B cell (primary cell): ENCODE measurements around the gene BRD4. TPM values are rescaled to one million over a fixed set of nuclear protein-coding genes. Genes with fewer than 3 reads are reported as not detected.

Experiments
- ATAC-seq: fragments of 200-7000 bp; cut with Tn5 transposase; one replicate; pipeline ENCODE4 v1.10.0; 2021; ENCODE audit warnings: low read depth, mild to moderate bottlenecking, moderate number of reproducible peaks, moderate library complexity
- CTCF ChIA-PET: fragments of 350-600 bp; sonication (Branson Sonifier 250); formaldehyde crosslinking; loops from one replicate; lab custom pipeline; 2021; ENCODE audit warnings: antibody characterized with exemption, inconsistent platforms; lab: Charles Lee
- POLR2A ChIA-PET: fragments of 350-600 bp; sonication (Branson Sonifier 250); formaldehyde crosslinking; loops from one replicate; lab custom pipeline; 2021; ENCODE audit warnings: antibody characterized with exemption; lab: Charles Lee
- DNase-seq: peaks from one replicate; pipeline ENCODE4 v3.0.0; 2013
- H2AFZ ChIP-seq: 2 replicates; pipeline ENCODE4 v1.6.1; 2012; ENCODE audit warnings: mild to moderate bottlenecking, low read depth, low read length; ENCODE audit not compliant: insufficient read depth, poor library complexity, severe bottlenecking
- H3K27ac ChIP-seq, 2 donors: 1 replicate in 1 of 2; 2 replicates in 1 of 2; pipeline ENCODE4 v1.5.1; 2012 to 2013; ENCODE audit warnings: low read length in 2 of 2, mild to moderate bottlenecking in 2 of 2, moderate library complexity in 1 of 2
- H3K27me3 ChIP-seq, 4 experiments: fragments of 200-600 bp in 1 of 4; sonication (generic) in 1 of 4; replicated peaks in 1 of 4; 1 replicate in 2 of 4; 2 replicates in 2 of 4; pipeline versions ENCODE4 v1.6.1 to v1.7.0; 2013 to 2016; ENCODE audit warnings: low read length in 3 of 4, mild to moderate bottlenecking in 2 of 4, mixed read lengths in 1 of 4, moderate library complexity in 1 of 4; ENCODE audit not compliant: insufficient read depth in 4 of 4, control insufficient read depth in 3 of 4; ENCODE audit errors: control extremely low read depth in 1 of 4
- H3K36me3 ChIP-seq, 2 experiments: replicated peaks in 1 of 2; 1 replicate in 1 of 2; 2 replicates in 1 of 2; pipeline versions ENCODE4 v1.6.1 to v1.7.1; 2013; ENCODE audit warnings: low read length in 1 of 2; ENCODE audit not compliant: insufficient read depth in 2 of 2, control insufficient read depth in 1 of 2; ENCODE audit errors: control extremely low read depth in 1 of 2, extremely low read depth in 1 of 2
- H3K4me1 ChIP-seq, 2 donors: fragments of 200-600 bp in 1 of 2; sonication (generic) in 1 of 2; 1 replicate in 1 of 2; 2 replicates in 1 of 2; pipeline versions ENCODE4 v1.5.1 to v1.6.1; 2013 to 2017; ENCODE audit warnings: low read length in 2 of 2; ENCODE audit not compliant: control insufficient read depth in 2 of 2, insufficient read depth in 2 of 2
- H3K4me2 ChIP-seq: replicated peaks from 2 replicates; pipeline ENCODE3; 2012; ENCODE audit warnings: mild to moderate bottlenecking, low read depth, low read length; ENCODE audit not compliant: poor library complexity, severe bottlenecking
- H3K4me3 ChIP-seq, 5 experiments: fragments of 200-600 bp in 1 of 5; sonication (generic) in 1 of 5; 1 replicate in 3 of 5; 2 replicates in 2 of 5; pipeline versions ENCODE4 v1.5.1 to v1.7.0; 2011 to 2016; ENCODE audit warnings: low read length in 4 of 5, mild to moderate bottlenecking in 4 of 5, low read depth in 2 of 5, control low read depth in 1 of 5, moderate library complexity in 1 of 5; ENCODE audit not compliant: insufficient read depth in 1 of 5; ENCODE audit errors: control extremely low read depth in 1 of 5, extremely low read depth in 1 of 5
- H3K79me2 ChIP-seq: fragments of 200-600 bp; sonication (generic); one replicate; pipeline ENCODE4 v1.6.0; 2016; ENCODE audit warnings: low read length; ENCODE audit not compliant: control insufficient read depth, insufficient read depth
- H3K9ac ChIP-seq: fragments of 200-600 bp; sonication (generic); 2 replicates; pipeline ENCODE4 v1.6.1; 2017; ENCODE audit warnings: mild to moderate bottlenecking, low read length, moderate library complexity
- H3K9me3 ChIP-seq, 3 donors: one replicate each; pipeline versions ENCODE4 v1.6.1 to v1.7.1; 2013; ENCODE audit warnings: low read length in 2 of 3; ENCODE audit not compliant: control insufficient read depth in 2 of 3, insufficient read depth in 1 of 3; ENCODE audit errors: control extremely low read depth in 1 of 3
- H4K20me1 ChIP-seq: 2 replicates; pipeline ENCODE4 v1.6.0; 2012; ENCODE audit warnings: mild to moderate bottlenecking, low read length; ENCODE audit not compliant: insufficient read depth, control insufficient read depth, poor library complexity, severe bottlenecking
- H3K27ac Mint-ChIP-seq: one replicate; pipeline ENCODE4 v1.8.0; 2021; ENCODE audit warnings: mixed read lengths
- H3K27me3 Mint-ChIP-seq: one replicate; pipeline ENCODE4 v1.8.0; 2021; ENCODE audit warnings: mixed read lengths
- H3K4me1 Mint-ChIP-seq: one replicate; pipeline ENCODE4 v1.8.0; 2021; ENCODE audit warnings: mixed read lengths
- H3K4me3 Mint-ChIP-seq: one replicate; pipeline ENCODE4 v1.8.0; 2021; ENCODE audit warnings: mixed read lengths
- H3K9me3 Mint-ChIP-seq: one replicate; pipeline ENCODE4 v1.8.0; 2022; ENCODE audit warnings: mixed read lengths; ENCODE audit not compliant: insufficient read depth
- CTCF ChIP-seq: fragments of 200-600 bp; IDR thresholded peaks from one replicate; pipeline ENCODE4 v1.8.0; 2022; ENCODE audit warnings: antibody characterized with exemption, mild to moderate bottlenecking
- EZH2 ChIP-seq: IDR thresholded peaks from 2 replicates; pipeline ENCODE4 v1.6.1; 2012; ENCODE audit warnings: borderline replicate concordance, low read depth, mild to moderate bottlenecking, moderate library complexity, low read length; ENCODE audit not compliant: insufficient read depth, poor library complexity, severe bottlenecking
- WGBS: methylation state at CpG from one replicate; pipeline ENCODE4 v1.1.5; 2013; ENCODE audit warnings: missing lambda C conversion rate; ENCODE audit not compliant: insufficient coverage; 5-methylcytosine and 5-hydroxymethylcytosine counted together
- intact Hi-C: fragments of 100-400 bp; cut with micrococcal nuclease; formaldehyde crosslinking; loops from one replicate; pipeline ENCODE4 v1.10.0; 2022
- polyA plus RNA-seq: library from polyadenylated mRNA; depleted of rRNA; stranded (reverse); fragments of >200 nt; gene quantifications from 2 replicates; pipeline ENCODE4 v1.2.3, GENCODE V29; 2012
- total RNA-seq, 2 donors: library from RNA; stranded (reverse); fragments of 120-200 nt in 1 of 2; gene quantifications; 1 replicate in 1 of 2; 2 replicates in 1 of 2; pipeline versions ENCODE4 v1.2.3 to v1.2.4, GENCODE V29; 2013 to 2022

Gene BRD4
- total and polyA plus RNA-seq, 2 donors (not counting 1 experiment from before 2014, with no cell fraction given): 30.7 to 209 TPM

- peaks cover 40% of the 10 kb centered on the region for H4K20me1 ChIP-seq
- H3K9me3 ChIP-seq: peaks cover 0 to 14% (median 0%) of the 10 kb centered on the region in 3 donors
- H3K27ac ChIP-seq: no peak overlapping the region
- H3K4me1 ChIP-seq: peaks cover 20 to 28% of the 10 kb centered on the region in 2 donors
- no peak for ATAC-seq
- TF ChIP-seq EZH2: no peak
- TF ChIP-seq CTCF: no peak
- no peak overlapping the region for H3K9ac ChIP-seq
- H3K36me3 ChIP-seq: peaks cover 0 to 44% of the 10 kb centered on the region in 2 experiments
- ChIA-PET CTCF (no interaction called here), POLR2A (interaction anchor here (0.6 to 0.7 kb wide), 2 partner anchors 79 to 151 kb away, joined by 3 to 4 read pairs; no protein-coding TSS in a partner anchor)
- no peak overlapping the region for H3K27ac Mint-ChIP-seq
- H3K4me2 ChIP-seq: no peak overlapping the region
- no peaks in the 10 kb centered on the region for H3K9me3 Mint-ChIP-seq
- H3K27me3 ChIP-seq: peaks cover 0 to 24% (median 8%) of the 10 kb centered on the region in 4 experiments
- H3K4me3 ChIP-seq: no peak overlapping the region
- 93% methylated on average over 2 of the region's 2 CpGs for WGBS
- intact Hi-C loops: no loop called here
- no peaks in the 10 kb centered on the region for H3K79me2 ChIP-seq
- H3K4me3 Mint-ChIP-seq: no peak overlapping the region
- no peak overlapping the region for H2AFZ ChIP-seq
- H3K4me1 Mint-ChIP-seq: peaks cover 24% of the 10 kb centered on the region
- no peak for DNase-seq
- peaks cover 16% of the 10 kb centered on the region for H3K27me3 Mint-ChIP-seq
These were observed 96.6 kb downstream of the BRD4 start for GRCh38 chr19:15235781-15236180.

GRCh38 chr19:15234431-15235130, 97.8 kb downstream of the BRD4 start:
- peaks cover 0 to 32% of the 10 kb centered on the region in 2 experiments for H3K36me3 ChIP-seq
- ATAC-seq (no peak), DNase-seq (no peak)
- POLR2A ChIA-PET: no interaction called here
- H3K27ac ChIP-seq: no peak overlapping the region
- Mint-ChIP-seq H3K27ac (no peak overlapping the region), H3K4me1 (peaks cover 24% of the 10 kb centered on the region), H3K4me3 (peak overlapping the region; percentile 36), H3K9me3 (no peaks in the 10 kb centered on the region), H3K27me3 (peaks cover 16% of the 10 kb centered on the region)
- 82% methylated on average over 9 of the region's 10 CpGs for WGBS
- peaks cover 0 to 14% (median 0%) of the 10 kb centered on the region in 3 donors for H3K9me3 ChIP-seq
- H3K4me2 ChIP-seq: no peak overlapping the region
- no peak for TF ChIP-seq CTCF
- TF ChIP-seq EZH2: no peak
- no peak overlapping the region for H3K9ac ChIP-seq
- CTCF ChIA-PET: no interaction called here
- intact Hi-C loops: loop anchor here (5.0 kb wide), 1 partner anchor 57 kb away; no protein-coding TSS in a partner anchor
- peaks cover 28% of the 10 kb centered on the region for H4K20me1 ChIP-seq
- no peaks in the 10 kb centered on the region for H3K79me2 ChIP-seq
- H3K4me3 ChIP-seq: no peak overlapping the region
- no peak overlapping the region for H2AFZ ChIP-seq
- peaks cover 20 to 28% of the 10 kb centered on the region in 2 donors for H3K4me1 ChIP-seq
- H3K27me3 ChIP-seq: peaks cover 0 to 25% (median 8%) of the 10 kb centered on the region in 4 experiments
